ENCODE measurements around the gene CDHR1.

Gene CDHR1

DNA sequence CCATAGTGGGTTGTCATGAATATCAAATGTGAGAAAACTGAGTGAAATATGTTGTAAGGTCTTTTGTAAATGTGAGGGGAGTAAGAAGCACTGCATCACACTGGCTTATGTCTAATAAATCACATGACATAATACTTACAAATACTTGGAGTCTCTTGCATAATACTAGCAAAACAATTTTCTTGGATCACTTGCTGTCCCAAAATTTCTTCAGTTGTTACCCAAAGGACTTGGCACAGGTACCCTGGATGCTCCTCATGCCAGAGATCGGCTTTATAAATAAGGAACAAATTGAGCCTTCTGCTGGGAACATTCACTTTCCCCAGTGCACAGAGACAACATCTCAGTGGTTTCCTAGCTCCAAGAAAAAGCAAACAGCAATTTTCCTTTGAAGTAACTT, 36.0 kb downstream of the CDHR1 start:
- no peak for DNase-seq (ENCODE audit: low read depth in 2 of 2)

DNA sequence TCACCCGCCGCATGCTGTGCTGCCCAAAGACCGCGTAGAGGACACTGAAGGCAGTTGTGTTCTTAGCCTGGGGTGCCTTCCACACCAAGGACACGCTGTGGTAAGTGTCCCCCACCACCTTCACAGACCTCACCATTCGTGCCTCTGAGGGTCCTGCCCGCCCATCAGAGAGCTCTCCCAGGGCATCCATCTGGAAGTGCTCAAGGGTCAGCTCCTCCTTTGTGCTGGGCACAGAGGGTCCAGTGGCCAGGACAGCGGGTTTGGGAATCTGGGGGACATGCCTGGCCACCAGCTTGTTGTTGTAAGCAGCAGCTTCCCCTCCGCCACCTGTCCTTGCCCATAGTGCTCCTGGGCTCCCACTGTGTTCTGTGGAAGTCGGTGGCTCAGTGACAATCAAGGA, 38.0 kb downstream of the CDHR1 start:
- no peak for DNase-seq (ENCODE audit: low read depth in 2 of 2)

DNA sequence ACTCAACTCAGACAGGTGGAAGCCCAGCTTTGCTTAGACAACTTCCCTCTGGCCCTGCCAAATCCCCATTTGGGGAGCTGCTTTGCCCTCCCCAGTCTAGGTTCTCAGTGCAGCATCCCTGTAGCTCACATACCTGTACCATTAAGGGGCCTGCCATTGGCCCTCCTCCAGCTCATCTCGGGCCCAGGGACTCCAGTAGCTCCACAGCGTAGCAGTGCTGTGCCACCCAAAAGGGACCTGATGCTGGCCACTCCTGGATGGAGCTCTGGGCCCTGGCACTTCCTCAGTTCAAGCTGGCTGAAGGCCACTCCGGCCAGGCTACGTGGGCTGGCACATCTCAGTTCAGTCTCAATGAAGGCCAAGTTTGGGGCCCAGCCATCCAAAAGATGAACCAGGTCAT, 39.6 kb downstream of the CDHR1 start:
- no peak for DNase-seq (ENCODE audit: low read depth in 2 of 2)

DNA sequence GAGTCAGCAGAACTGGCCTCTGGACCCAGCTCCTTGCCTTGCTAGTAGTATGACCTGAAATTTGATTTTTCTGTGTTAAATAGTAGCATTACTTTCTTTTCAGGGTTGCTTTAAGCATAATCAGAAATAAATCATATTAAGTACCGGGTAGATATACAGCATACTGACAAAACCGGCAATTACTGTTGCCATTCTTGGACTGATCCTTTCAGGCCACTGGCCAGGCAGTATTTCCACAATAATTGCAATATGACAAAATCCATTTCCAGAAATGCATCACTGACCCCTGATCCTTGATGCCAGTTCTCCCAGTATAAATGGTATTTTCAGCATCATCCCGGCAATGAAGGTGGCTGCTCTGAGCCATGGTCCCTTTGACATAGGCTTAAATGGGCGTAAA, 40.1 kb downstream of the CDHR1 start:
- DNase-seq (ENCODE audit: low read depth in 2 of 2): no peak

DNA sequence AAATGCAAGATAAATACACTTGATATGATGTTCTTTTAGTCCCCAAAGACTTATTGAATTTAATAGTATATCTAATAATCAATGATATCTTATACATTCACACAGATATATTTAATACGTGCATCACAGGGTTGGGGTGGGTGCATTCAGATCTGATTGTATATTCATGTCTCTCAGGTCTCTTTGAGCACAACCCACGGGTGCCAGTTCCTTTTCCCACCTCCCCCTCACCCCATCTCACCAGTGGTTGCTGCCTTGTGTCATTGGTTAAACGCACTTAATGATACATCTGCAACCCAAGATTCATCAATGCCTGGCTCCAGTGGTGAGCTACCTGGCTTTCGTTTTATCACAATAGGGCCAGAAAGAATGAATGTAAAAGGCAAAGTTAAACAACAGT, 40.8 kb downstream of the CDHR1 start:
- DNase-seq (ENCODE audit: low read depth in 2 of 2): no peak

DNA sequence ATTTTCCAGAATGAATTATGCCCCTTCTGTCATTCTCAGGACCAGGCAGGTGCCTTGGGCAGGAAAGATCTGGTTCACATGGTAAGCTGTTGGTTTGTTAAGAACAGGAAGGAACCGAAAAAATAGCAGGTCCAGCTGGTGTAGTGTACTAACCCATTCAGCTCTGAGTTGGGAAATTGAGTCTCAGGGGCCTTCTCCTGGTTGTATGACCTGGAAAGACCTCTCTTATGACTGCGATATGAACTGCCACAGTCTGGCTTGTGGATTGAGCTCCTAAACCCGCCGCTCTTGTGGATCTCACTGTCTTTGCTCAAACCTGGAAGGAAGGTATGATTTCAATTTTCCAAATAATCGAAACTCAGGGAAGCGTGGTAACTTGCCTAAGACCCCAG, 42.5 kb downstream of the CDHR1 start:
- no peak for DNase-seq (ENCODE audit: low read depth in 2 of 2)

DNA sequence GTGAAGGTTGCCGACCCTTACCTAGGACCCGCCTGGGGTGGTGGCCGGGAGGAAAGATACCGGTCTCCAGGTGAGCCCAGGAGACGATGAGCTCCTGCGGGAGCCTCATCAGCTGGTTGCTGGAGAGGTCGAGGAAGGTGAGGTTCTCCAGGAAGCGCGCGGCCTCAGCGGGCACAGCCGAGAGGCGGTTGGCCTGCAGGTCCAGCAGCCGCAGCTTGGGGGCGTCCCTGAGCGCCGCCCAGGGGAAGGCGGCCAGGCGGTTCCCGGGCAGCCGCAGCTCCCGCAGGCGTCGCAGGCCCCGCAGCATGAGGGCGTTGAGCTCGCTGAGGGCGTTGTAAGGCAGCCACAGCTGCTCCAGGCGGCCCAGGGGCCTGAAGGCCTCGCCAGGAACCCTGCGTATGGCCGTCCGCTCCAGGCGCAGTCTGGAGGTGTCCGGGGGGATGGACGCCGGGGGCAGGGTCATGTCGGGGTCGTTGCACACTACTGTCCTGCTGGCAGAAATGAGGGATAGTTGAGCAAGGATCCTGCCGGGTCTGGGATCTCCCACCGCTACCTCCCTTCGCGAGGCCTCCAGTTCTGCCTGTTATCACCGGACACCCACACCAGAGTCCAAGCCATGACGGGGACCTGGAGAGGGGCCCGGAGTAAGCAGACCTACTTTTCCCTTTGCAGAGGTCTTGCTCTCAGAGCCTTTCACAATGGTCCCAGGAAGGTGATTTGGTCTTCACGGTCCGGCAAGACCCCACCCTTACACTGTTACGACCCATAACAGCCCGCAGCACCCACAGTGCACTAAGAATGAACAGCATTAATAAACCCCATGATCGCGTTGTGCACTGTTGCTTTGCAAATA, 43.1 kb downstream of the CDHR1 start:
- no peak for DNase-seq (ENCODE audit: low read depth in 2 of 2)

DNA sequence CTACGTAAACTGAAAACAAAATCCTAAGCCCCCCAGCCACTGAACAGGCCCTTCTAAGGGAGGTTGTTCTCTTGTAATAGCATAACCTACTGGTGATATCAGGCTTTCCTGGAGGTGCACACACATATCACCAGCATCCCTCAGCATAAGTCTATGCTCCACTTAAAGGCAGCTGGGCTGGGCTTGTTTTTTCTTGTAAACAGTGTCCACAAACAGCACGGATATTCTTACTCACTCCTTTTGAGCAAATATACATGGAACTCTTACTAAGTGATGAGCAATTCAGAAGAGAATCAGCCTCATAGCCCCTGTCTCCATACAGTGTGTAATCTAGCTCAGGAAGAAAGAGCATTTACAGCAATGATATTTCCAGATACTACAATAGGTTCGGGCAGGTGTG, 44.6 kb downstream of the CDHR1 start:
- no peak for DNase-seq (ENCODE audit: low read depth in 2 of 2)

DNA sequence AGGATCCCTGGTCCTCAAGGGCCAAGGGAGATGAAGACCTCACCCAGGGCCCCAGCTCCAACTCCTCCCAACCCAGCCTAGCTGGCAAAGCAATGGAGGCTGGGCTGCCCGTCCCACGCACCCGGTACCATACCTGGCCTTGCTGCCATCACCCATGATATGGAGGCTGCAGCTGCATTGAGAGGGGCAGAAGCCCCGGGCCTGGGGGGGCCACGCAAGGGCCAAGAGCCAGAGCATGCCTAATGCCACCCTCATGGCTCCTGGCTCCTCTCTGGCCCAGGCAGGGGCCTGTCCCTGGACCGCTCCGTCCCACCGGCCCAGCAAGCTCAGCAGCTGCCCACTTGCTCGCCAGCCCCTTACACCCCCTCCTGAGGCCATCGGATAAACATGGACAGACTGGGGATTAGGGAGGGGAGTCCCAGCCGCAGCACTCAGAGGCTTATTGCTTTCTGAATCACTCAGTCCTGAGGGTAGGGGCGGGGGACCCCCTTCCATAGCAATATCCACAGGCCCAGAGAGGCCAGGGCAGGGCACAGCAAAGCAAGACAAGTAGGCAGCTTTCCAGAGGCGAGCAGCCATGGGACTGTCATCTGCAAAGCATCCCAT, 47.0 kb downstream of the CDHR1 start, which contains the start of gene LRIT1:
Gene LRIT1 (minus strand): TSS at position 362 of the 606 bp plus-strand sequence. CDS start 107 bp downstream, at position 255.
- DNase-seq (ENCODE audit: low read depth in 2 of 2): no peak

DNA sequence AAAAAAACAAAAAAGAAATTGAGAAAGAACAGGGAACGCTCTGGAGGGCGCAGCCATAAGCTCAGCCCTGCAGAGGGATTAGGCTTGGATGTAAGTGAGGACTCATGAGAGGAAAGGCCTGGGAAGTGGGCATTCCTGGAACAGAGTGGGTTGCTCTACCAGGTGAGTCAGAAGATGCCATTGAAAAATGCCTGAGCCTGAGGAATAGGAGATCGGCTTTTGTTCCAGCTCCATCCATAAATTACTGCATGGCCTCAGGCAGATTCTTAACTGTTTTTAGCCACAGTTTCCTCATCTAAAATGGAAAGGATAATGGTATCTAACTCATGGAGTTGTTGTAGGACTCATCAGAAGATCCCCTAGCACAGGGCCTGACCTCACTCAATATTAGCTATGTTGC, 49.4 kb downstream of the CDHR1 start:
- DNase-seq (ENCODE audit: low read depth in 2 of 2): no peak

DNA sequence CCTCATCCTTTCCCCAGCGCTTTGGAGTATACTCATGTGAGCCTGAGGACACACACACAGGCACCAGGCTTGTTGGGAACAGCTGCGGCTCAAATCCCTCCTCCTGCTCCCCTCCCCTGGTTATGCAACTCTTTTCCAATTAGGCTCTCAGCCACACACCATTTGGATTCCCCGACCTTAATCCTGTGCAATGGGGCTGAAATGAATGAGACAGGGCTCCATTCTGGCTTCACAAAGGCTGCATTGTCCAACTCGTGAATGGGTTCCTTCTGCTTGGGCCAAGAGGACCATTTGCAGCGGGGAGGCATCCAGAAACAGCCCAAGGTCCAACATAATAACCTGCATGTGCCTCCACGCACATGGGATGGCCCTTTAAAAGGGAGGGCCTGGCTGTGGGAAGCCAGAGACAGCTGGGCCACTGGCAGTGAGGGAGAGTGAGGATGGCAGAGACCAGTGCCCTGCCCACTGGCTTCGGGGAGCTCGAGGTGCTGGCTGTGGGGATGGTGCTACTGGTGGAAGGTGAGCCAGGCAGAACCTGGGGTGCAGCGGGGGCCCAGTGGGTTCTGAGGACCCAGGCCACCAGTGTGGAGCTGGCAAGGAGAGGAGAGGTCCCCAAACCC, 50.4 kb downstream of the CDHR1 start, which contains the start of gene RGR:
Gene RGR (plus strand): TSS at position 403 of the 620 bp plus-strand sequence. CDS start 38 bp downstream, at position 441.
- no peak for DNase-seq (ENCODE audit: low read depth in 2 of 2)

DNA sequence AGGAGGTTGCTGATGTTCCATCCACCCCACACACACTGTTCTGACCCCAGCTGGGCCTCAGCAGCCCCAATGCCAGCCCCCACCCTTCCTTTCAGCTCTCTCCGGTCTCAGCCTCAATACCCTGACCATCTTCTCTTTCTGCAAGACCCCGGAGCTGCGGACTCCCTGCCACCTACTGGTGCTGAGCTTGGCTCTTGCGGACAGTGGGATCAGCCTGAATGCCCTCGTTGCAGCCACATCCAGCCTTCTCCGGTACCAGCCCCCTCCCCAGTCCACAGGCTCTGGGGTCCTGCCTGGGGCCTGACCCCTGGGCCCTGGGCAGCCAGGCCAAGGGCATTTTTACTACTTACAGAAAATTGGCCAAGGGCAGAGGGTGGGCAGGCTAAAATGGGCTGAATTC, 53.2 kb downstream of the CDHR1 start:
- no peak for DNase-seq (ENCODE audit: low read depth in 2 of 2)

DNA sequence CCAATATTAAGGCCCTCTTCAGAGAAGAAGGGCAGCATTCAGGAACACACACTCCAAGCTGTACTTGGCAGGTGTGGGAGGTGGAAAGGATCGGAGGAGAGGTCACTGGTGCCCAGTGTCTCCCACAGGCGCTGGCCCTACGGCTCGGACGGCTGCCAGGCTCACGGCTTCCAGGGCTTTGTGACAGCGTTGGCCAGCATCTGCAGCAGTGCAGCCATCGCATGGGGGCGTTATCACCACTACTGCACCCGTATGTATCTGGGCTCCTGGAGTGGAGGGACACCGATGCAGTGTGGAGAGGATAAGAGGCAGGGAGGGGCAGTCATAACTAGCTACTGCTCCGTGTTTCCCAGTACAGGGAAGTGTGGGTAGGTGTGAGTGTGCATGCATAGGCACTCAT, 54.5 kb downstream of the CDHR1 start:
- no peak for DNase-seq (ENCODE audit: low read depth in 2 of 2)

DNA sequence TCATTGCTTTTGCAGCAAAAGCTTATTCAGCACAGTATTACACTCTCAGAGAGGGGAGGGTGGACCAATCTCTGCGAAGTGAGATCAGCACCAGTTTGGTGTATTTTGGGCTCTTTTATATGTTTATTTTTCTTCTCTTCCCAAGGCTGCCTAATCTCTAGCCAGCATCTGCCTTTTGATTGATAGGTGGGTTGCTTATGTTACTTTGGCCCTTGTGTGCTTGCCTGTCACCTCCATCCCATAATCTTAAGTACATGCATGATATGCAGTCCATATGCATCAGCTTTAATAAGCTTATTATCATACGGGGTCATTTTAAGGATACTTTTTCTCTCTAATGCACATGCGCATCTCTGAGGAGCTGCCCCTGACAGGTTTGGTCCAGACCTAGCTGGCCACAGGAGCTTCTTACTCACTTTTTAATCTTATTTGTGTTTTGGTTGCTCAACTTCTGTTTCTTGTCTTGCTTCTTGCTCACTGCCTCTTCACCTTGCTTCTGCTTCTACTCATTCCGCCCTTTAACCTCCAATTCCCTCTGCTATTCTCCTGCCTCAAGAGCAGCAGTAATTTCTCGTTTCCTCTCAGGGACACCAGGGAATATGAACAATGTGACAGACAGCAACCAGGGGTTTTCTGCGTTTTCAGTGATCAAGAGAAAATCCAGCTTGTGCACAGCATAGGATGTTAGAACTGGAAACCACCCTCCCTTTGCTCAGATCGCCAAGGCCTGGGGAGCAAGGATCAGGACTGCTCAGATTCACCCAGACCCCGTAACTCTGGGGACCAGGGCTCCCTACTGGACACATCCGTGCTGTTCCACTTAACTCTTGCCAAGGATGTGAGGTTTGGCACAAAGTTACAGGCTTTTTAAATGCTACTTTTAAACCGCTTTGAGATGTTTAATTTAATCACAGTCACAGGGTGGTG, 60.5 kb downstream of the CDHR1 start:
- DNase-seq (ENCODE audit: low read depth in 2 of 2): no peak

DNA sequence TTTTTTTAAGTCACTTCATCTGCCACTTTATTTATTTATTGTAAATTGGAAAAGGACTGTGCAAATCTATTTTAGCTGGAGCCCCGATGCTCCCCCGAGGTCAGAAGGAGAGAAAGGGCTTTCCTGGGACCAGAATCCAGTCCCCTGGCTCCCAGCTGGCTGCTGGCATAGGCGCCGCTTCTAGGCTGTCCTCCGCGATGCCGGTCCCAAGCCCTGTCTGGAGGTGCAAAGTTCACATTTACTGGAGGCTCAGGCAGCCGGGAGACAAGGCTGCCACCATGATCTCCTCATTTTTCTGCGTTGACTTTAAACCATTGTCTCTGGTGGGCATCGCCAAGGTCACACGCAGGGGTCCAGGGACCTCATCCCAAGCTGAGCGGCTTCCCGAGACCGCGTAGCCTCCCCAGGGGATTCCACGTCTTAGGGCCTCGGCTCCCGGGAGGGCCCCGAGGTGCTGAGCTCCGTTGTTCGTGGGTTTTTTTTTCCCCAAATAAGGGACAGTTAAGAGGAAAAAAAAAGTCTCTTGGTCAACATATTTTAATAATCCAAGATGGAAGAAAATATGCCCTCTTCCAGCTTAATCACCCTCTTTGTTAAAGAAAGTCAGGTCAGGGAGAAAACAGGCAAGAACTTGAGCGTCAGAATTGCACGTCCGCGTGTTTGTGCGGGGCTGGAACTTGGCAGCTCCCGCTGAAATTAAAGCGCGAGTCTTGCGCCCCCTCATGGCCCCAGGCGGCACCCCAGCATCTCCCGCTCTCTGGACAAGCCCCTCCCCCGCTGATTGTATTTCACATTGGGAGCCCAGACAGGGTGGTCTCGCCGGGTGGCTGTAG, 62.4 kb downstream of the CDHR1 start:
- DNase-seq (ENCODE audit: low read depth in 2 of 2): no peak

DNA sequence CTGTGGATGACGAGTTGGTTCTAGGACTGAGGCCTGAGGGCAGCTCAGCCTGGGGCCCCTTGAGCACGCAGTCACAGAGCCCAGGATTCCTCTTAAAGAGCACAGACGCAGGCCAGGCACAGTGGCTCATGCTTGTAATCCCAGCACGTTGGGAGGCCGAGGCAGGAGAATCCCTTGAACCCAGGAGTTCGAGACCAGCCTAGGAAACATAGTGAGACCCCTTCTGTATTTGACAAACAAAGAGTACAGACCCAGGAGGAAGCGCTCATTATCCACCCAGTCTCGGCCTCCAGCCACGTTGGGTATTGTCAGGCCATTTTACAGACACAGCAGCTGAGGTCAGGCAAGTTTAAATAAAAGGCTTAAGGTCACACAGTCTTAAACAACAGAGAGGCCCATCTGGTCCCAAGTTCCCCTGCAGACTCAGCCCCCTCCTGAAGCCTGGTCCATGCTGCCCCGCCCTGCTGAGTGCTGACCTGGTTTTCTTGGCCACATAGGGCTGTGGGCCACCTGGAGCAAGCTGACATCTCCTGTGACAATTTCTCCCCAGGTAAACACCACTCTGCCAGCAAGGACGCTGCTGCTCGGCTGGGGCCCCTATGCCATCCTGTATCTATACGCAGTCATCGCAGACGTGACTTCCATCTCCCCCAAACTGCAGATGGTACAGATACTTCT, 63.1 kb downstream of the CDHR1 start:
- no peak for DNase-seq (ENCODE audit: low read depth in 2 of 2)

DNA sequence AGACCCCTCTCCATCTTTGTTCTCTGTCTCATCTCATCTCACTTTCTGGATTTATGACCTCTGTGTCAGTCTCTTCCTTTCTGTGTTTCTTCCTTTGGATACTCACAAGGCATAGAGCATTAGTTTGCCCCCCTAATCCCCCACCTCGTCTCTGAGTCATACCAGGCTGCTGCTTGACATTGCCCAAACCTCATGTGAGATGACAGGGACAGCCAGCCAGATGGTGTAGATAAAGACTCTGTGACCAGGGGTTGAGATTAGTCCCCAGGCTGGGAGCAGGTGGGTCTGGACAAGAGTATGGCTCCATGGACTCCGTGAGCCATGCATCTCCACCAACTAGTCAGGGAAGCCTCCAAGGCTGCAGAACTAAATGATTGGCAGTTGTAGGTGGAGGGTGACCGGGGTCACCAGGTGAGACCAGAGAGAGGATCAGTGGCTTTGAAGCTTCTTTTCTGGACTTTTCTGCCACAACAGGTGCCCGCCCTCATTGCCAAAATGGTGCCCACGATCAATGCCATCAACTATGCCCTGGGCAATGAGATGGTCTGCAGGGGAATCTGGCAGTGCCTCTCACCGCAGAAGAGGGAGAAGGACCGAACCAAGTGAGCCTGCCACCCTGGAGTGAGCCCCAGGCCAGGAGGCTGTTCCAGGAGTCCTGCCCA, 63.8 kb downstream of the CDHR1 start:
- no peak for DNase-seq (ENCODE audit: low read depth in 2 of 2)

DNA sequence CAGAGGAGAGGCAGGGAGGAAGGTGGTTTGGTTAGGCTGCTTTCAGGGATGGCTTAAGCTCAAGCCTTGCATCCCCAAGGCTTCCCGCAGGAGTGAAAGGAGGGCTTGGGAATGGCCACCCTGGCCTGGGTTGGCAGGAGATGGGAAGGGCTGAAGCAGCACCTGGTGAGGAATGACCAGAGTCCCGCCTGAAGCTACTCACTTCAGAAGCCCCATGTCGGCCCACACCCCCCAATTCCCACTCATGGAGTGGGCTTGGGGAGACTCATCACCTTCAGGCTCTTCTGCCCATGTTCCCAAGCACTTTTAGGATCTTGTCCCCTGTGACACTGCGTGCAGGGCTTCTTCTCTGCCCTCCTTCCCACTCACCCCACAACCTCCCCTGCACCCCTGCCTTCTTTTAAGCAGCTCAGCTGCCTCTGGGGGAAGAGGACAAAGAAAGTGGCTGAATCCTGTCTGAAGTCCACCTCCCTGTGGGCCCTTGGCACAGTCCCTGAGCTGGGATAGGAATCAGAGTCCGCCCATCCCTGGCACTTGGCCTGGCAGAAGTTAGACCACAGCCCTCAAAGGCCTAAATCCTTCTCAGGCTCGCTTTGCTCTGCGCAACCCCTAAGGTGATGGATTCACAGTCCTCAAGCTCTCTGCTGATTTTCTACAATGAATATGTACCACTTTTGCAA, 67.0 kb downstream of the CDHR1 start:
- no peak for DNase-seq (ENCODE audit: low read depth in 2 of 2)

Data from fibroblast of skin of left quadriceps (primary cell).